ENCODE results near the gene DNAH9. TPM values are rescaled to one million over a fixed set of nuclear protein-coding genes. Genes with fewer than 3 reads are reported as not detected.

DNAH9 gene
- total RNA-seq, 1 donor from 2014 or later = 2.2 TPM

DNA sequence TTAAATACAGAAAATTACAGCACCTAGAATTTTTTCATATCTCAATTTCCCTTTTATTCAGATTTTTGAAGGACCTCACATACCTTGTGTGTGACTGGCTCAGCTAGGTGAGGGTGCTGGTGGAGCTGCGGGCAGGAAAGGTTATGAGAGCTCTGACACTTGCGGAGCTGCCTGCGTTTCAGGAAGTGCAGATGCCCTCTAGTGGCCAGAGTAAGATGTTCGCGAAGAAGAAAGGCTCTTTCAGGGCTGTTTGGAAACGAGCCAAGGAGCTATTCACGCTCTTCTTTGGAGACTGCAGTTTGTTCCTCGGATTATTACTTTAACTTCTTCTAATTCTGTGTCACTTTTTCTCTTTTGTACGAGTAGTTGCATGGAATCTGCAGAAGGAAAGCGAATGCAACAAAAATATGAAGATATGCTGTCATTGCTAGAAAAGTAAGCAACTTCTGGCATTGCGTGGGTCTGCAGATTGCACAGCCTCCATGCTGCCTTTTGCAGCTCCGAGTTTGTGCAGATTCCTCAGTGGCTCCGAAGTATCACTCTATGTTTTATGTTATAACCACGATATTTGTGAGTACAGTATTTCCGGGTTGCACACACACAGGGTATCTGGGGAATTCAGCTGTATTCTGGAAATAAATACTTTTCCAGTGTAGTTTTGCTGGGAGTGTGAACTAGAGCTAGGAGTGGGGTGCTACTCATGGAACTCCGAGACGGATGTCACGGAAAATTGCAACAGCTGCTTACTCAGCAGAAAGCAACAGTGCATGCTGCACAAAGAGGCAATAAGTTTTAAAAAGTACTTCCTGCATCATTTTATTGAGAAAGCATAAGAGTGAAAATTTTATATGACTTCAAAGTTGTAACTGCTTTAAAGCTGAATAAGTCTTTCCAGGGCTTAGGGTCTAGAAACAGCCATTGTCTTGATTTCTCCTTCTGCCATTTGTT, 46.3 kb downstream of the DNAH9 start:
- no peak for DNase-seq (ENCODE audit: low spot score)

DNA sequence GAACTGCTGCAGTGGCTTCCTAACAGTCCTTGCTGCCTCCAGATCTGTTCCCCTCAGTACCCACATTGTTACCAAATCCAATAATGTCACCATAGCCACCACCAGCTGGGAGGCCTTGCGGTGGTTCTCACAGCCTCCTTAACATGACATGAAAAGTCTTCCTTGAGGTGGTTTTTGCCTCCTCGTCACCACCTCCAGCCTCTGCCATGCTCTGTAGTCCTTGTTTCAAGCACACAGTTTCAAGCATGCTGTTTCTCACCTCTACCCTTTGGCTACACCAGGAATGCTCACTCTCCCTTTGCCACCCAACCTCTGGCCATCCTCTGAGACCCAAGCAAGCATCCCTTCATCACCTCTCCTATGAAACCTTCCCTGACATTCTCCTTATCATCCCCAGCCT, 47.2 kb downstream of the DNAH9 start:
- DNase-seq (ENCODE audit: low spot score) = no peak

DNA sequence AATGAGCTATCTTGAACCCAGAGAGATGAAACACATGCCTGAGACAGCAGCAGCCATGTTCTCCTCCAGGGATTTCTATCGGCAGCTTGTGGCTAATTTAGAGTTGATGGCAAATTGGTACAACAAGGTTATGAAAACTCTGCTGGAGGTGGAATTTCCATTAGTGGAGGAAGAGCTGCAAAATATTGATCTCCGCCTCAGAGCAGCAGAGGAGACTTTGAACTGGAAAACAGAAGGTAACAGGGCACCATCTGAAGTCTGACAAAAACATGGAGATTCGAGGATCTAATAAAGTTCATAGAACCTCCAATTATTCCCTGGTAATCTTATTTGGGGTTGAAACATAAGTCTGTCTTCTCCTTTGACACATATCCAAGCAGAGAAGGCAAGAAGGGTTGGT, 52.8 kb downstream of the DNAH9 start:
- no peak for DNase-seq (ENCODE audit: low spot score)

DNA sequence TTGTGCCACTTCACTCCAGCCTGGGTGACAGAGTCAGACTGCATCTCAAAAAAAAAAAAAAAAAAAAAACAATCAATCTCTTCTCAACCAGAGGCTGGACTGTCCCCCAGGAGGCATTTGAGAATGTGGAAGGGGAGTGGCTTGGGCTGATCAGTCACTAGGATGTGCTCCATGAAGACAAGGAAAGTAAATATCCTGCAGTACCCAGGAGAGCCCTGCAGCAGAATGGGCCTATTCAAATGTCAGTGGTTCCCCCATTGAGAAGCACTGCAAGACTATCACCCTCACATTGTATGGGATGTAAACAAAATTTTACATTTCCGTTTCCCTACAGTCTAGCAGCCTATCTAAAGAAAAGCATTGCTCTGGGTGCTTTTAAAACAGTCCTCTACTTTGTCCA, 70.3 kb downstream of the DNAH9 start:
- DNase-seq (ENCODE audit: low spot score) = no peak

DNA sequence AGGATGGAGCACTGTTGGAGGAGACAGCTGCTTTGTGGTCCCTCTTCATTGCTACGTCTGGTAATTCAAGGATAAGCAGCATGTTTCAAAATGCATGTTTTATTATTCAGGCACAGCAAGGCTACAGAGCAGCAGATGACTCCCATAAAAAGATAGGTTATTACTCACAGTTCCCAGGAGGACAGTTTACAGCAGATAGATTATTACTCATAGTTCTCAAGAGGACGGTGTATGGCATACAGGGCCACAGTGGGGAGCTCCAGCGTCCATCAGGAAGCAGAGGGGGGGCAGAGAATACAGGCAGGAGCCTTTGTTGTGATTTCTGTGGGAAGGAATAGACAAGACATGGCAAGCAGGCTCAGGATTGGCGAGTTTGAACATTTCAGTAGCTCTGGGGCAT, 72.9 kb downstream of the DNAH9 start:
- DNase-seq (ENCODE audit: low spot score) = no peak

DNA sequence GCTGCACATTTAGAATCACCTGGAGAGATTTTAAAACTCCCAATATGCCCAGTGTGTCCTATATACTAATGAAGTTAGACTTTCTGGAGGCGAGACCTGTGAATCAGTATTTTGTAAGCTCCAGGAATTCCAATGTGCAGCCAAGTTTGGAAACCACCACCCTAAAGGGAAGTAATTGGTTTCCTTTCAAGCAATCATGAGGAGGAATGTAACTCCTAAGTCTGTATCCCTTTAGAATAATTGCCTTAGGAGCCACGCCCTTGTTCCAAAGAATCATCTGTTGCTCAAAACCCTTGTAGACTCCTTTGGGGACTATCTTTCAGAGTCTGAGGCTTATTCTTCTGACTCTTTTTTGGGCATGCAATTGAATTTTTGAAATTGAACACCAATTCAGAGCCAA, 84.4 kb downstream of the DNAH9 start:
- DNase-seq (ENCODE audit: low spot score) = no peak

DNA sequence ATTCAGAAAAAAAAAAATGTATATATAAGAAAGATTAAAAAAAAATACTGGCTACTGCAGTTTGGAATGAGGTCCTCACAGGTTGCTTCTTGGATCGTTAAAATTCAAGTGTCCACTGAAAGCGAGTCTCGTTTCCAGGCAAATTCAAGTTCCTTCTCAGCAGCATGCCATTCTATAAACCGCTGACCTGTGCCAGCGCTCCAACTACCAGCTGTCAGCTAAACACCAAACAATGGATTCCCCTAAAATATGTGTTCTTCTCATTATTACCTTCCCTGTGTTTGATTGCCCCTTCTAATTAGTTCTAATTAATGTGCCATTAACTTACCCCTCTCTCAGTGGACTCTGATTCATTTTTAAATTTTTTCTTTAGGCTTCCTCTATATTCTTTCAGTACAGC, 92.4 kb downstream of the DNAH9 start:
- no peak for DNase-seq (ENCODE audit: low spot score)

DNA sequence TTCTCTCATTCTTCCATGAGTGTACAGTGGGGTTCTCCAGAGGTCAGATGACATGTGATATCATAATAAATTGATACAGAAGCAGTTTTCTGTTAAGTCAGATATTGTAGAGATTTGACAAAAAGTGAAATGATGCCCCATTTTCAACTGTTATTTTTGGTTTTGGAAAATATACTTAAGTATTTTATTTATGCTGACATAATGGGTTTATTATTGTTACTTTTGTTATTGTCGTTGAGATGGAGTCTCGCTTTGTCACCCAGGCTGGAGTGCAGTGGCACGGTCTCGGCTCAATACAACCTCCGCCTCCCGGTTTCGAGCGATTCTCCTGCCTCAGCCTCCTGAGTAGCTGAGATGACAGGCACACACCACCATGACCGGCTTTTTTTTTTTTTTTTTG, 94.4 kb downstream of the DNAH9 start:
- DNase-seq (ENCODE audit: low spot score) = no peak

DNA sequence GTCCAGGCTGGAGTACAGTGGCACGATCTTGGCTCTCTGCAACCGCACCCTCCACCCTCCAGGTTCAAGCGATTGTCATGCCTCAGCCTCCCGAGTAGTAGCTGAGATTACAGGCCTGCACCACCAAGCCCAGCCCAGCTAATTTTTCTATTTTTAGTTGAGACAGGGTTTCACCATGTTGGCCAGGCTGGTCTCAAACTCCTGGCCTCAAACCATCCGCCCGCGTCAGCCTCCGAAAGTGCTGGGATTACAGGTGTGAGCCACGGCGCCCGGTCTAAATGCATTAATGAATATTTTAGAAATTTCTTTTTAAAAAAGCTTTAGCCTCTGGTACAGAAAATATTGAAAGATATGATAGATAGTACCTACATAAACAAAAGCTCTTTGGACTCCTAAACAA, 95.0 kb downstream of the DNAH9 start:
- DNase-seq (ENCODE audit: low spot score) = no peak

DNA sequence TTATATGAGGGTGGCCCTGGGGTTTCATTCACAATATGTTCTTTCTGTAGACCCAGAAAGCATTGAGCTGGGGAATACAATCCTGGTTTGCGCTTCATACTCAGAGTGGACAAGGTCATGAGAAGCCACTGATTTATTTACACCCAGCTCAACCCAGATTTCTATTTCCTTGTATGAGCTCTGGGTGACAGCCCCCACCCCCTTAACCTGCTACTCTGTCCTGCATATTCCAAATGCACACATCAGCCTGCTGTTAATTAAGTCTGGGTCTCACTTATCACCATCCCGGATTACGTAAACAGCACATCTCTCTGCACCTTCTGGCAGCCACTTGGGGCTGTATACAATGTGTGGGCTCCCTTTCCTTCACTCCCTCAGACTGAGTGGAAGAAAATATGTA, 102.4 kb downstream of the DNAH9 start:
- no peak for DNase-seq (ENCODE audit: low spot score)

DNA sequence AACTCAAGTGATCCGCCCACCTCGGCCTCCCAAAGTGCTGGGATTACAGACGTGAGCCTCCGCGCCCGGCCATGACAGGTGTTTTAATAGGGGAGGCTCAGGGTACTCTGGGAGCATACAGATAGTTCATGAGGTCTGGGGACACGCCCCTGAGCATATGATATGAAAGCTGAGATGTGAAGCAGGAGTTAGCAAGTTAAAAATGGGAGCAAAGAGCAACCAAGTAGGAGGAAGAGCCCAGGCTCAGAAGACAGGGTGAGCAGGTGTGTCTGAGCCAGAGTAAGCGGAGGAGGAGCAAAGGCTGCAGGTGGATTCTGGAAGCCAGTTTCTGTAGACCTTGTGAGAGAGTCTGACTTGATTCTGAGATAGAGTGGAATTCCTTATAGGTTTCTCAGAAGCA, 103.6 kb downstream of the DNAH9 start:
- no peak for DNase-seq (ENCODE audit: low spot score)

DNA sequence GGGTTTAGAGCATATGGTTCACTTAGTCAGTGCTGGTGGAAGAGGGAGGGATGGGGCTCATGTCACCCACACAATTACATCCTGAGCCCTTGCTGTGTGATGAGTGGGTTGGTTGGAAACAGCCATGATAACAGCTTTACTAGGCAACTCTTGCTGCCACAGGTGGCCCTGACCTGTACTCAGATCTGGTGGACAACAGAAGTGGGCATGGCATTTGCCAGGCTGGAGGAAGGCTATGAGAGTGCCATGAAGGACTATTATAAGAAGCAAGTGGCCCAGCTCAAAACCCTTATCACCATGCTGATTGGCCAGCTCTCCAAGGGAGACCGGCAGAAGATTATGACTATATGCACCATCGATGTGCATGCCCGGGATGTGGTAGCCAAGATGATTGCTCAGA, 105.8 kb downstream of the DNAH9 start:
- no peak for DNase-seq (ENCODE audit: low spot score)

DNA sequence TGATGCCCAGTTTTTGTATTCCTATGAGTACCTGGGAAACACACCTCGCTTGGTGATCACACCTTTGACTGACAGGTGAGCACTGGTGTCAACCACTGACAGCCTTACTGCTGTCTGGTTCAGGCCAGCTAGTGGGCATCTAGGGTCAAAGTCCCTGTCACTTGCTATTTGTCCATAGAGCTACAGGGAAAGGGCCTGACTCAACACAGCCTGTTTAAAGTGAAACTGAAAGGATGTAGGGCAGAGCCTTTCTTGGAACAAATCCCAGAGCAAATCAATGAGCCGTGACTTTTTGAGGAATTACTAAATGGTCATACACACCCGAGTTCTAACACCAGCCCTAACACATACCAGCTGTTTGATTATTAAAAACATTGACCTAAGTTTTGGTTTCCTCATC, 106.8 kb downstream of the DNAH9 start:
- no peak for DNase-seq (ENCODE audit: low spot score)

DNA sequence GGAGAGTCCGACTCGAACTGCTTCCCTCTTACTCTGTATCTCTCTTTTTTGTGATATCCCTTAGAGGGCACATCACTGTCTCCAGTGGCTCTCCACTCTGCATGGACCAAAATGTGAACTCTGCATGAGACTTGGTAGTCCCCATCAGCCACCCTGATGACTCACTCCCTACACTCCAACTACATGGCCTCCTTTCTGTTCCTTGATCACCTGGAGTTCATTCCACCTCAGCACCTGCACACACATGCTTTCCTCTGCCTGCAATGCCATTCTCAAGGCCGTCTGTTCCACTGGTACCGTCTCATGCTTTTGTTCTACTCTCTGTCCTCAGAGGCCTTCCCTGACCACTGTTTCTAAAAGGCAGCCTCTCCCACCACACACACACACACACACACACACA, 109.3 kb downstream of the DNAH9 start:
- DNase-seq (ENCODE audit: low spot score) = no peak

DNA sequence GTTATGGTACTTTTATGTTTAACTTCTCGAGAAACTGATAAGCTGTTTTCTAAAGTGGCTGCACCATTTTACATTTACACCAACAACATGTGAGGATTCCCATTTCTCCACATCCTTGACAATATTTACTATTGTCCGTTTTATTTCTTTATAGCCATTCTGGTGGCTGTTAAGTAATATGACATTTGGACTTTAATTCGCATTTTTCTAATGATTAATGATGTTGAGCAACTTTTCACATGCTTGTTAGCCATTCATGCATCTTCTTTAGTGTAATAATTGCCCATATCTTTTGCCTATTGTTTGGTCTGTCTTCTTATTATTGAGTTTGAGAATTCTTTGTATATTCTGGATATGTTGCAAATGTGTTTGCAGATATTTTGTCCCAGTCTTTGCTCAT, 114.2 kb downstream of the DNAH9 start:
- no peak for DNase-seq (ENCODE audit: low spot score)

DNA sequence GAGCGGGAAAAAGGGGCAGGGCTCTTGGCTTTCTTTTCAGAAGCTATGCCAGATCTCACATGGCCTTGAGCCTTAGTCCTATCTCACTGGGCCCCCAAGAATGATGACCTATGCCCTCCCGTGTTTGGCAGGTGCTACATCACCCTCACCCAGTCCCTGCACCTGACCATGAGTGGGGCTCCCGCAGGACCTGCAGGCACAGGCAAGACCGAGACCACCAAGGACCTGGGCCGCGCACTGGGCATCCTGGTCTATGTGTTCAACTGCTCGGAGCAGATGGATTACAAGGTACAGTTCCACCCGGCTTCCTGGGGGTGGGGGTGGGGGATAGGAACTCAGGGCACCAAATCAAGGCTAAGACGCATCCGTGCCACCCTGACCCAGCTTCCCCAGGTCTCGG, 120.9 kb downstream of the DNAH9 start:
- DNase-seq (ENCODE audit: low spot score) = no peak

DNA sequence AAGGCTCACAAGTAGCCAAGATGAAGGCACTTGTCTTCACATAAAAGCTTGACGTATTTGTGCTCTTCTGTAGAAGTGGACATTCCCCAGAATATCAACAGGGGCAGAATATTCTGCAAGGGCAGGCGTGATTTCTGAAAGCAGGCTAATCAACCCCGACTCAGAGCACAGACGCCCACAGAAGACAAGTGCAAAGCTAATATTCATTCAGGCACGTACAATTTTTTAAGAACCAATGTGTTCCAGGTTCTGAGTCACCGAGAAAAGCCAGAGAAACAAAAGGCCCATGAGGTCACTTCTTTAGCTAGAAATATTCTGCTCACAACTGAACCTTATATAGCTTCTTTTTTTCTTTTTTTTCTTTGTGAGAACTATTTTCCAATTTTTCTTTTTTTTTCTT, 121.6 kb downstream of the DNAH9 start:
- DNase-seq (ENCODE audit: low spot score) = no peak

DNA sequence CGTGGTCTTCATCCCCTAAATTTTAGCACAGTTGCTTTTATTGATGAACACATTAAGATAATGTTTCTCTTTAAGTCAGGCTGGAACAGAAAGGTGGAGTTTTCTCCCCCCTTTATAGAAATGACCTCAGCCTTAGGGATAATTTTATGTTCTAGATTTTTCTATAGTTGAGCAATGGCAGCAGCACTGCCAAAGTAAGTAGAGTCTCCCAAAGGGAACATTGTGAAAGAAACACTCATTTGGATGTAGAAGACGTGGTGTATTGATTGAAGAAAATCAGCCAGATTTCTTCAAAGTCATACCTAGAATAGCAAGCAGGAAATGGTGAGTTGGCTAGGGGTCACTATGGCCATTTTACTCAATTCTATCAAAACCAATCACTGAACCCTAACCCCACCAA, 122.5 kb downstream of the DNAH9 start:
- no peak for DNase-seq (ENCODE audit: low spot score)

DNA sequence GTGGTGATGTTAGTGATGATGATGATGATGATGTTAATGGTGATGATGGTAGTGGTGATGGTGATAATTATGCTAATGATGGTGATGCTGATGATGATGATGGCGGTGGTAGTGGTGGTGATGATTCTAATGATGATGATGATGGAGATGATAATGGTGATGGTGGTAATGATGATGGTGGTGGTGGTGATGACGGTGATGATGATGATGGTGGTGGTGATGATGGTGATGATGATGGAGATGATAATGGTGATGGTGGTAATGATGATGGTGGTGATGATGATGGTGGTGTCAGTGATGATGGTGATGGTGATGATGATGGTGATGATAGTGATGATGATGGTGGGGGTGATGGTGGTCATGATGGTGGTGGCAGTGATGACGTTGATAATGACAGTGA, 132.5 kb downstream of the DNAH9 start:
- DNase-seq (ENCODE audit: low spot score) = no peak

DNA sequence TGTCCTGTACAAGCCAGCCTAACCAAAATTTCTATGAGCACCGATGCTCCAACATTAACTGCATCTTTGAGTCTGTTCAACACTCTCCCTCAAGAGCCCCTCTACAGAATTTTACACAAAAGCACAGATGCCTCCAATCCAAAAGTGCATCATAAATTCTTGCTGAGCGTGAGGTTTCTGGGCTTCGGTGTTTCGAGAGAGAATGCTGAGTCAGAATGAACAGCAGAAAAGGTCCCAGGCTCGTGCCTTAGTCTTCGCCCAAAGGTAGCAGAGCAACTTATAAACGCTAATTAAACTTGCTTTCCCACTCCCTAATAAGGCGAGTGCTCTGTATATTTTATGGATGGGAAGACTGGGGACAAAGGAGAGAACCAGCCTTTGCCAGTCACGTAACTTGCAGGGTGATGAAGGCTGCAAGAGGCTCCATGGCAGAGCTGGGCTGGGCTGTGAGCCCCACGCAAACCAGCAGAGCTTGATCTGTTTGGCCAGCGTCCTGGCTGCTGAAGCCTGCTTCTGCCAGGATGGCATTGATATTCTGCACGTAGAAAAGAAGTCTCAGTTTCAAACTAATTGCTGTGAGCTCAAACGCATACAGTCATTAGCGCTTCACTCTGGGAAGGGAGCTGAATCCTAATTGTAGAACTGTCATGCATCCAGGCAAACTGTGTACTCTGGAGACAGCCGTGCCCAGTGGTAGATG, 138.5 kb downstream of the DNAH9 start:
- no peak for DNase-seq (ENCODE audit: low spot score)

DNA sequence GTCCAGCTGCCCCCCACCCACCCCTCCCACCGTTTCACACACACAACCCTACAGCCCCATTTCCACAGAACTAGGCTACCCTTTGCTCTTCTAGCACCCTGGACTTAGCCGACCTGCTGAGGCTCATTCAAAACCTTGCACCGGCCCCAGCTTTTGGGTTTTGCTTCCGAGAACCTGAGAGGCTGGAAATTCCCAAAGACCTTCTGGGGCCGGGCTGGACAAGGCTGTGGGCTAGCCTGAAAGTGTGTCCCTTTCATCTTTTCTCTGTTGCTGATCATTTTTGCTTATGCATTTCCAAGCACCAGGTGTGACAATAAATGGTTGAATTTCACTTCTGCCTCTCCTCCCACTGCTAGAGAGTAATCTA, 139.0 kb downstream of the DNAH9 start:
- no peak for DNase-seq (ENCODE audit: low spot score)

DNA sequence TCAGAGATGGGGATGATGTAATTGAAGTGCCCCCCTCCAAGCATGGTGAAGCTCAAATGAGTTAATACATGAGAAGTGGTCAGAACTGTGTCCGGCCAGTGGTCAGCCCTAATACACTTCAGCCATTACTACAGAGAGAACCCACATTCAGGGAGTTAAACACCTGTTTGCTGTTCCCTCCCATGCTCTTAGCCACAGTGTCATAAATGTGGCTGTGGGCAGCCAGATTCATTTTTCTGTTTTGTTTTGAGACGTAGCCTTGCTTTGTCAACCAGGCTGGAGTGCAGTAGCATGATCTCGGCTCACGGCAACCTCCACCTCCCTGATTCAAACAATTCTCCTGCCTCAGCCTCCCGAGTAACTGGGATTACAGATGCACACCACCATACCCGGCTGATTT, 139.9 kb downstream of the DNAH9 start:
- no peak for DNase-seq (ENCODE audit: low spot score)

DNA sequence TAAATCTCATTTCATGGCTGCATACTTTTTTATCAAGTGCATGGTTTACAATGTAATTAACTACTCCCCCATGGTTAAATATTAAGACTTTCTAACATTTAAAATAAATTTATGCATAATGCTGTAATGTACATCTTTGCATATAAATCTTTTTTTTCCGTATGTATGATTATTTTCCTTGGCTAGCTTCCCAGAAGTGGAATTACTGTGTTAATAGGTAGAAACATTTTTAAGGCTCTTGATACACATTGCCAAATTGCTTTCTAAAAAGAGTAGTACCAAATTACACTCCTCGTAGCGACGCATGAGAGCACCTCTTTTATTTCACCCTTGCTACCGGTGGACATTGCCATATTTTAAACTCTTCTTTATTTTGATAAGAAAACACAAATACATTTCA, 141.1 kb downstream of the DNAH9 start:
- no peak for DNase-seq (ENCODE audit: low spot score)
